Heart right ventricle (tissue), 16 donors: ENCODE results near the gene LDLR. TPM values are rescaled to one million over a fixed set of nuclear protein-coding genes. Genes with fewer than 3 reads are reported as not detected.
A peak's percentile ranks its signal among the peaks of the same experiment; 100 is the strongest.

Source experiments
- ATAC-seq, 8 donors: fragments of 200-7000 bp; cut with Tn5 transposase; one replicate each; pipeline ENCODE4 v1.9.1; 2020; ENCODE audit warnings: mild to moderate bottlenecking in 8 of 8, moderate library complexity in 8 of 8, moderate number of reproducible peaks in 1 of 8
- DNase-seq, 2 donors: peaks; one replicate each; pipeline ENCODE4 v3.0.0-alpha.2; 2020
- H3K27ac ChIP-seq, 10 donors: fragments of 200-600 bp; sonication (generic) in 2 of 10; one replicate each; pipeline versions ENCODE4 v1.5.0 to v1.8.0; 2020 to 2022; ENCODE audit warnings: mild to moderate bottlenecking in 3 of 10
- H3K27me3 ChIP-seq, 7 donors: fragments of 200-600 bp; one replicate each; pipeline ENCODE4 v1.8.0; 2021 to 2022; ENCODE audit warnings: mild to moderate bottlenecking in 2 of 7
- H3K36me3 ChIP-seq, 9 donors: fragments of 200-600 bp; sonication (generic) in 1 of 9; one replicate each; pipeline versions ENCODE4 v1.5.0 to v1.8.0; 2020 to 2022; ENCODE audit warnings: mild to moderate bottlenecking in 2 of 9
- H3K4me1 ChIP-seq, 9 donors: fragments of 200-600 bp; sonication (generic) in 1 of 9; one replicate each; pipeline versions ENCODE4 v1.5.0 to v1.8.0; 2020 to 2022; ENCODE audit warnings: mild to moderate bottlenecking in 4 of 9
- H3K4me3 ChIP-seq, 10 donors: fragments of 200-600 bp; sonication (generic) in 2 of 10; one replicate each; pipeline versions ENCODE4 v1.5.0 to v1.8.0; 2020 to 2022; ENCODE audit warnings: mild to moderate bottlenecking in 7 of 10, moderate library complexity in 2 of 10
- H3K9me3 ChIP-seq, 11 donors: fragments of 200-600 bp in 10 of 11; sonication (generic) in 2 of 11; one replicate each; pipeline versions ENCODE4 v1.5.0 to v1.8.0; 2013 to 2022; ENCODE audit warnings: mild to moderate bottlenecking in 2 of 11, control low read depth in 1 of 11, moderate library complexity in 1 of 11
- WGBS, 2 donors: extraction: QIAGEN DNeasy Blood & Tissue Kit; methylation state at CpG; one replicate each; pipeline ENCODE4 v1.1.7; 2013; ENCODE audit warnings: inconsistent platforms in 1 of 2; 5-methylcytosine and 5-hydroxymethylcytosine counted together
- intact Hi-C, 10 donors: fragments of 100-400 bp; cut with DNase I; formaldehyde crosslinking; loops; one replicate each; pipeline versions ENCODE4 v1.11.1 to v1.14.2; 2022
- polyA plus RNA-seq, 2 donors: library from polyadenylated mRNA; stranded (reverse); fragments of 200-250 nt; gene quantifications; one replicate each; pipeline ENCODE4 v1.2.3, GENCODE V29; 2013
- total RNA-seq, 10 donors: library from RNA; stranded (reverse); fragmentation: NEBNext Ultra II Directional in 3 of 10; extraction: Animal tissue kit (Norgen Biotek cat#: 25700) in 3 of 10; gene quantifications; one replicate each; pipeline versions ENCODE4 v1.2.1 to v1.2.4, GENCODE V29; 2021 to 2023
- TF ChIP-seq, protein P1 (sequence below), 9 donors: fragments of 200-600 bp; sonication (generic) in 2 of 9; IDR thresholded peaks; one replicate each; pipeline versions ENCODE4 v1.5.0 to v1.8.0; 2021 to 2022; ENCODE audit warnings: antibody characterized with exemption in 9 of 9, mild to moderate bottlenecking in 5 of 9, moderate library complexity in 1 of 9
- donor health status: Arrhythmogenic right ventricular cardiomyopathy.
- donor health status: ischemic (EF 13 %, LVEDD 7.1; RV severe dilation, severe dysfunction).
- donor health status: healthy with polysubstance abuse.
- donor health status: DM: no; HTN: yes; CAD: no.
- donor health status: DM: no; HTN: no; CAD: no.
- donor health status: ischemic (EF 25% LVEDD 6.9; RV normal size, moderate dysfunction).
- donor health status: ischemic (EF 25% LVEDD 5.7; RV mildly dilated, moderate dysfunction).
- donor health status: healthy.
- donor health status: DM: yes; HTN: yes; CAD: no.
- donor health status: Ischemic cardiomyopathy.
- donor health status: ischemic (EF 35%, LVEDD 5.7; RV mildly dilated, moderate dysfunction).
- donor health status: nonischemic (EF 11% LVEDD 7.7; RV severe dilation, severe dysfunction).
- donor health status: DM: yes; HTN: yes; CAD: no.
- donor health status: PGD.
- donor health status: ischemic (EF 29% LVEDD 5.4; RV normal size, mild dysfunction).
- donor health status: nonischemic (EF 23%, LVEDD 6.1; RV moderate dilation, normal function).

Gene LDLR
- total and polyA plus RNA-seq, 12 donors: 4.5 to 76.1 (median 16.4) TPM

DNA sequence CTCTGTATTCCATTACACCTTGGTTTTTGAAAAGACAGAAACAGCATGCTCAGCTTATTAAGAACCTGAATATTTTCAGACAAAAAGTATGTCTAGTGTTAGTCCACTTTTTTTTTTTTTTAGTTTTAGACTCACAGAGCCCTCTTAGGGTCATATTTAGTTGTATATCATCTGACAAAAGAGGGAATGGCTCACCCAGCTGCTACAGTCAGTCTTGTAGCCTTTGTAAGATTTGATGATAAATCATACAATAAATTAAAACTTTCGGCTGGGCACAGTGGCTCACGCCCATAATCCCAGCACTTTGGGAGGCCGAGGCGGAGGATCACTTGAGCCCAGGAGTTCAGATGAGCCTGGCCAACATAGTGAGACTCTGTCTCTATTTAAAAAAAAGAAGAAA, 43.7 kb upstream of the LDLR start:
- H3K27me3 ChIP-seq: no peaks in the 10 kb centered on the region
- peaks cover 0 to 20% (median 0%) of the 10 kb centered on the region in 9 donors for H3K4me1 ChIP-seq
- H3K9me3 ChIP-seq: no peaks in the 10 kb centered on the region
- ATAC-seq (no peak), DNase-seq (no peak)
- H3K27ac ChIP-seq: no peak overlapping the region
- H3K4me3 ChIP-seq: no peak overlapping the region
- TF ChIP-seq, protein P1, sequence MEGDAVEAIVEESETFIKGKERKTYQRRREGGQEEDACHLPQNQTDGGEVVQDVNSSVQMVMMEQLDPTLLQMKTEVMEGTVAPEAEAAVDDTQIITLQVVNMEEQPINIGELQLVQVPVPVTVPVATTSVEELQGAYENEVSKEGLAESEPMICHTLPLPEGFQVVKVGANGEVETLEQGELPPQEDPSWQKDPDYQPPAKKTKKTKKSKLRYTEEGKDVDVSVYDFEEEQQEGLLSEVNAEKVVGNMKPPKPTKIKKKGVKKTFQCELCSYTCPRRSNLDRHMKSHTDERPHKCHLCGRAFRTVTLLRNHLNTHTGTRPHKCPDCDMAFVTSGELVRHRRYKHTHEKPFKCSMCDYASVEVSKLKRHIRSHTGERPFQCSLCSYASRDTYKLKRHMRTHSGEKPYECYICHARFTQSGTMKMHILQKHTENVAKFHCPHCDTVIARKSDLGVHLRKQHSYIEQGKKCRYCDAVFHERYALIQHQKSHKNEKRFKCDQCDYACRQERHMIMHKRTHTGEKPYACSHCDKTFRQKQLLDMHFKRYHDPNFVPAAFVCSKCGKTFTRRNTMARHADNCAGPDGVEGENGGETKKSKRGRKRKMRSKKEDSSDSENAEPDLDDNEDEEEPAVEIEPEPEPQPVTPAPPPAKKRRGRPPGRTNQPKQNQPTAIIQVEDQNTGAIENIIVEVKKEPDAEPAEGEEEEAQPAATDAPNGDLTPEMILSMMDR (IDR thresholded peaks at IDR 0.05): no peak
- 98 to 99% methylated on average over 4 of the region's 4 CpGs for WGBS, 2 donors
- intact Hi-C loops: no loop called here
- H3K36me3 ChIP-seq: peaks cover 0 to 88% (median 26%) of the 10 kb centered on the region in 9 donors

DNA sequence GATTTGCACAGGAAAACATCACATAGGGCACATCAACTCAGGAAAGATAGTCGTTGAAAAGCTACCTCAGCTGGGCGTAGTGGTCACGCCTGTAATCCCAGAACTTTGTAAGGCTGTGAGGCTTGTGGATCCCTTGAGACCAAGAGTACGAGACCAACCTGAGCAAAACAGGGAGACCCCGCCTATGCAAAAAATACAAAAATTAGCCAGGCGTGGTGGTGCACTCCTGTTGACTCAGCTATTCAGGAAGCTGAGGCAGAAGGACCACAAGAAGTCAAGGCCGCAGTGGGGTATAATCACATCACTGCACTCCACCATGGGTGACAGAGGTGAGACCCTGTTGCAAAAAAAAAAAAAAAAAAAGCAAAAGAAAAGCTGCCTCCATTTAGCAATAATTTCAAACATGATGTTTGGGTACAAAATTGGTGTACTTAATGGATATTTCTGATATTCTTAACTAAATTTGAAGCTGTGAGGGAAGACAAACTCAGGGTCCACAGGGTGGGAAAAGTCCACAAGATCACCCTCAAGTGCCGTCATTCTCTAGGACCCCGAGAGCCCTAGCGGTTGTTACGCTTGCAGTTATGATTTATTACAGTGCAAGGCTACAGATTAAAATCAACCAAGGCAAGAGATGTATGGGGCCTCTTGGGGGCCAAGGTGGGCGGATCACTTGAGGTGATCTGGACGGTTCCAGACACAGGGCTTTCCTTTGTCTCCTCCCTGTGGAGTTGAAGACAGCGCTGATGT, 42.5 kb upstream of the LDLR start:
- TF ChIP-seq, protein P1 (IDR thresholded peaks at IDR 0.05): no peak
- no peaks in the 10 kb centered on the region for H3K27me3 ChIP-seq

DNA sequence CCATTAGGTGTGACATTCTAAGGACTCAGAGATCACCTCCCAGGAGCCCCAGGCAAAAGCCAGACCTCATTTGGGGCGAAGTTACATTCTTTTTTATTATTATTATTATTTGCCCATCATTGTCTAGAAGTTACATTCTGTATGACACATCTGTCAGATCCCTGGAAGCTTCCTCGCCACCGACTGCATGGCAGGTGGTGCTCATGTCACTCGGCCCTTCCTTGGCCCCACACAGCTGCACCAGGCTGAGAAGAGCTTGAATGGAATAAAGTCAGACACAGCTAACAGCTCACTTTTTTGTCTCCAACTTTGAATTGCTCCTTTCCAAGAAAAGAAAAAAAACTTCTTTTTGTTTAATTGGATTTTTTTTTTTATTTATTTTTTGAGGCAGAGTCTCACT, 41.4 kb upstream of the LDLR start:
- intact Hi-C loops: no loop called here
- WGBS, 2 donors: 95 to 96% methylated on average over 4 of the region's 4 CpGs
- peaks cover 0 to 23% (median 0%) of the 10 kb centered on the region in 9 donors for H3K4me1 ChIP-seq
- H3K27me3 ChIP-seq: no peaks in the 10 kb centered on the region
- TF ChIP-seq, protein P1 (IDR thresholded peaks at IDR 0.05): no peak
- no peaks in the 10 kb centered on the region for H3K9me3 ChIP-seq
- peaks cover 0 to 78% (median 10%) of the 10 kb centered on the region in 9 donors for H3K36me3 ChIP-seq
- no peak for DNase-seq
- no peak for ATAC-seq
- no peak overlapping the region for H3K4me3 ChIP-seq
- no peak overlapping the region for H3K27ac ChIP-seq

More for the DNA sequence above, 42.5 kb upstream of the LDLR start:
- DNase-seq (no peak), ATAC-seq (no peak)
- Histone ChIP-seq H3K4me3 (no peak overlapping the region), H3K27ac (no peak overlapping the region), H3K36me3 (peaks cover 0 to 80% (median 20%) of the 10 kb centered on the region in 9 donors), H3K9me3 (no peaks in the 10 kb centered on the region), H3K4me1 (peaks cover 0 to 23% (median 0%) of the 10 kb centered on the region in 9 donors)
- WGBS, 2 donors: 94 to 97% methylated on average over 14 of the region's 14 CpGs
- intact Hi-C loops: no loop called here

DNA sequence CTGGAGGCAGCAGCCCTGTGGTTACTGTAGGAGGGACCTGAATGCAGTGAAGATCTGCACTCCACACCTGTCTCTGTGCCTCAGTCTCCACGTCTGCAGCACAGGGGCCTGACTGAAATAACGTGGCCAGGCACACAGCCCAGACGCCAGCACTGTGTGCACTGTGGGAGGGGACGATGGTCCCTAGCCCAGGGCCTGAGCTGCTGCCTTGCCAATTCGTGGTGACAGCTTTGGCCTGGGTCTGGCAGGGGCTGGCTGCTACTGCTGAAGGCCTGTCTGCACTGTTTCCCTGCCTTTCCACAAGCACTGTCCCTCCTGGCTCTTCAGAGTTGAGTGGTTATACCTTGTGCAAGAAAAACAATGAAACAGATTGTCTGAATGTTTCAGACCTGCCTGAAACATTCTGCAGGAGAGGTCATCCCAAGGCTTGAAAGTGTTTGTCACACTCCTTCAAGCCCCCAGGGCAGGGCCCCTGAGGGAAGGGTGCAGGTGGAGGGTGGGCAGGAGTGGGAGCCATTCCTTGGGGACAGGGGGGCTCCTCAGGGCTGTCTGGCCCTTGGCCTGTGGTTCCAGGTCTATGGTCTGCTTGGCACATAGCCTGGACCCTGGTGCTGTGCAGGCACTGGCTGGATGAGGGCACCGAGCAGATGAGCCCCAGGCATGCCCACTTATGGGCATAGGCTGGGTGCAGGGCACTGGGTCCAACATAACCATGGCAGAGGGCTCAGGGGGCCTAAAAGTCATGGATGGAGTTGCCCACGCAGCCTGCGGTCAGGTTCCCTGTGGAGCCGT, 38.7 kb upstream of the LDLR start:
- peaks cover 0 to 77% (median 0%) of the 10 kb centered on the region in 9 donors for H3K36me3 ChIP-seq
- H3K27me3 ChIP-seq: no peaks in the 10 kb centered on the region
- peak overlapping the region in 1 of 10 donors; percentile 44 for H3K27ac ChIP-seq
- no peak overlapping the region for H3K4me3 ChIP-seq
- TF ChIP-seq, protein P1 (IDR thresholded peaks at IDR 0.05): no peak
- ATAC-seq: peak in 4 of 8 donors; percentile 12 to 51 (median 29)
- WGBS, 2 donors: 84 to 88% methylated on average over 9 of the region's 9 CpGs
- no peak for DNase-seq
- no peaks in the 10 kb centered on the region for H3K9me3 ChIP-seq
- peaks cover 0 to 23% (median 0%) of the 10 kb centered on the region in 9 donors for H3K4me1 ChIP-seq
- intact Hi-C loops: no loop called here
